Epithelial cell of proximal tubule (primary cell): Measurements from ENCODE around the gene GAD1. TPM values are rescaled to one million over a fixed set of nuclear protein-coding genes. Genes with fewer than 3 reads are reported as not detected.

Experiments
- DNase-seq: peaks from one replicate; pipeline ENCODE4 v3.0.0-alpha.2; 2011; ENCODE audit warnings: low read depth
- H3K4me3 ChIP-seq: 2 replicates; pipeline ENCODE4 v1.5.1; 2011; ENCODE audit warnings: low read depth, mild to moderate bottlenecking, low read length
- CTCF ChIP-seq: conservative IDR thresholded peaks from 2 replicates; pipeline ENCODE4 v1.5.1; 2012; ENCODE audit warnings: low read depth, mild to moderate bottlenecking, low read length
- total RNA-seq: library from RNA; depleted of rRNA; stranded (reverse); fragments of >200 nt; gene quantifications from 2 replicates; pipeline ENCODE4 v1.2.3, GENCODE V29; 2015

GAD1 gene
- total RNA-seq, 1 donor from 2014 or later: 5.6 TPM

GRCh38 chr2:170847716-170848115 lies 31.0 kb downstream of the GAD1 start:
- no peak for DNase-seq
- no peak overlapping the region for H3K4me3 ChIP-seq
- TF ChIP-seq CTCF: no peak

- H3K4me3 ChIP-seq: no peak overlapping the region
- TF ChIP-seq CTCF: no peak
- DNase-seq: peak; percentile 53
These were observed 31.9 kb downstream of the GAD1 start for GRCh38 chr2:170848587-170848986.

- DNase-seq: no peak
- TF ChIP-seq CTCF: no peak
- H3K4me3 ChIP-seq: no peak overlapping the region
These were observed 33.6 kb downstream of the GAD1 start for GRCh38 chr2:170850251-170850650.

GRCh38 chr2:170851635-170852034 lies 34.9 kb downstream of the GAD1 start:
- no peak overlapping the region for H3K4me3 ChIP-seq
- no peak for TF ChIP-seq CTCF
- DNase-seq: no peak

- DNase-seq: no peak
- H3K4me3 ChIP-seq: no peak overlapping the region
- no peak for TF ChIP-seq CTCF
These were observed 39.4 kb downstream of the GAD1 start for GRCh38 chr2:170856066-170856465.

- no peak for TF ChIP-seq CTCF
- DNase-seq: no peak
- no peak overlapping the region for H3K4me3 ChIP-seq
These were observed 45.7 kb downstream of the GAD1 start for GRCh38 chr2:170862286-170862902.

GRCh38 chr2:170863087-170863486 lies 46.4 kb downstream of the GAD1 start:
- no peak for TF ChIP-seq CTCF
- no peak overlapping the region for H3K4me3 ChIP-seq

More at GRCh38 chr2:170863087-170863486, 46.4 kb downstream of the GAD1 start:
- no peak for DNase-seq
